Activated CD4-positive, alpha-beta T cell treated with anti-CD3 and anti-CD28 coated beads, Interleukin-2, amount 10 ng/mL, durations not matched to agents 7 days and 5 days (primary cell): Measurements from ENCODE around the gene NELL1. TPM values are rescaled to one million over a fixed set of nuclear protein-coding genes. Genes with fewer than 3 reads are reported as not detected.

Source experiments
- CTCF ChIA-PET: fragments of 350-600 bp; sonication (Branson Sonifier 250); formaldehyde crosslinking; loops from one replicate; lab custom pipeline; 2021; ENCODE audit warnings: antibody characterized with exemption; lab: Charles Lee
- POLR2A ChIA-PET: fragments of 350-600 bp; sonication (Branson Sonifier 250); formaldehyde crosslinking; loops from one replicate; lab custom pipeline; 2021; ENCODE audit warnings: antibody characterized with exemption; lab: Charles Lee
- DNase-seq: peaks from one replicate; pipeline ENCODE4 v3.0.0-alpha.2; 2020
- H3K27ac Mint-ChIP-seq: one replicate; pipeline ENCODE4 v1.8.0; 2021; ENCODE audit warnings: mild to moderate bottlenecking, moderate library complexity, mixed read lengths
- H3K27me3 Mint-ChIP-seq: one replicate; pipeline ENCODE4 v1.8.0; 2021; ENCODE audit warnings: mixed read lengths
- H3K36me3 Mint-ChIP-seq: one replicate; pipeline ENCODE4 v1.8.0; 2021; ENCODE audit warnings: low read depth, mixed read lengths
- H3K4me1 Mint-ChIP-seq: one replicate; pipeline ENCODE4 v1.8.0; 2021; ENCODE audit warnings: mixed read lengths
- H3K4me3 Mint-ChIP-seq: one replicate; pipeline ENCODE4 v1.8.0; 2021; ENCODE audit warnings: mild to moderate bottlenecking, moderate library complexity, mixed read lengths
- H3K9me3 Mint-ChIP-seq: one replicate; pipeline ENCODE4 v1.8.0; 2021; ENCODE audit warnings: mixed read lengths
- total RNA-seq, 2 experiments: library from RNA; stranded (reverse); gene quantifications; one replicate each; pipeline ENCODE4 v1.2.3, GENCODE V29; 2021

Gene NELL1
- total RNA-seq, 2 experiments from 2014 or later, result not detected

GRCh38 chr11:20671856-20672546 is 2.6 kb downstream of the NELL1 start:
- H3K27ac Mint-ChIP-seq, result no peak overlapping the region
- no peak for DNase-seq
- peaks cover 6% of the 10 kb centered on the region for H3K4me1 Mint-ChIP-seq
- peaks cover 50% of the 10 kb centered on the region for H3K27me3 Mint-ChIP-seq
- ChIA-PET CTCF (no interaction called here), POLR2A (no interaction called here)
- no peaks in the 10 kb centered on the region for H3K9me3 Mint-ChIP-seq
- H3K4me3 Mint-ChIP-seq, result no peak overlapping the region
- H3K36me3 Mint-ChIP-seq, result no peaks in the 10 kb centered on the region

- no peak for DNase-seq
- peaks cover 44% of the 10 kb centered on the region for H3K27me3 Mint-ChIP-seq
- no peaks in the 10 kb centered on the region for H3K9me3 Mint-ChIP-seq
- peaks cover 6% of the 10 kb centered on the region for H3K4me1 Mint-ChIP-seq
- H3K4me3 Mint-ChIP-seq, result no peak overlapping the region
- no peak overlapping the region for H3K27ac Mint-ChIP-seq
- POLR2A ChIA-PET, result no interaction called here
- CTCF ChIA-PET, result no interaction called here
- H3K36me3 Mint-ChIP-seq, result no peaks in the 10 kb centered on the region
These were observed 3.2 kb downstream of the NELL1 start for GRCh38 chr11:20672575-20672974.

DNA sequence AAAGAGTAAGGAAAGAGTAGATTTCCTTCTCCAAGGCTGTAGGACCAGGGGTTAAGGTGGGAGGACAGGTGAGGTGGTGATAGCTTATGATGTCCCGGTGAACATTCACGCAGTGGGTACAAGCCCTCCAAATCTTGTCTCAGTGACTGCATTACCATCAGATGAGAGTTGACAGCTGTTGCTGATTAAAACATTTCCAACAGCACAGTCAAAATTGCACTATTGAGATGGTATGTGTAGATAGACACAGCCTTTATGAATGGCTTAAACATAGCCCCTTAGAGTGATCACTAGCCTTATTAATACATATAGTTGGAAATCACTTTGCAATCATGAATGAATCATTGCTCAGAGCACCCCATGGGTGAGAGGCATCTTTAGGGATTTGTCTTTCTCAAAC is 7.3 kb downstream of the NELL1 start:
- Mint-ChIP-seq H3K36me3 (no peaks in the 10 kb centered on the region), H3K27ac (no peak overlapping the region), H3K4me3 (no peak overlapping the region), H3K4me1 (no peaks in the 10 kb centered on the region), H3K9me3 (no peaks in the 10 kb centered on the region), H3K27me3 (peaks cover 10% of the 10 kb centered on the region)
- CTCF ChIA-PET, result no interaction called here
- POLR2A ChIA-PET, result no interaction called here
- DNase-seq, result no peak

DNA sequence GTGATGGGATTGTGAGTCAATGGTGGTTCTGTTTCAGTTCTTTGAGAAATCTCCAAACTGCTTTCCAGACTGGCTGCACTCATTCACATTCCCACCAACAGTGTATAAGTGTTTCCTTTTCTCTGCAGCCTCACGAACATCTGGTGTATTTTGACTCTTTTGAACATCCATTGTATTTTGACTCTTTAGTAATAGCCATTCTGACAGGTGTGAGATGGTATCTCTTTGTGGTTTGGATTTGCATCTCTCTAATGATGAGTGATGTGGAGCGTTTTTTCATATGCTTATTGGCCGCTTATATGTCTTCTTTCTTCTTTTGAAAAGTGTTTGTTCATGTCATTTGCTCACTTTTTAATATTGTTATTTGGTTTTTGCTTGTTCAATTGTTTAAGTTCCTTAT is 19.4 kb downstream of the NELL1 start:
- H3K27ac Mint-ChIP-seq, result no peak overlapping the region
- no peak overlapping the region for H3K4me3 Mint-ChIP-seq
- DNase-seq, result no peak
- no peaks in the 10 kb centered on the region for H3K27me3 Mint-ChIP-seq
- CTCF ChIA-PET, result no interaction called here
- POLR2A ChIA-PET, result no interaction called here
- no peaks in the 10 kb centered on the region for H3K9me3 Mint-ChIP-seq
- no peaks in the 10 kb centered on the region for H3K4me1 Mint-ChIP-seq
- H3K36me3 Mint-ChIP-seq, result no peaks in the 10 kb centered on the region

- Mint-ChIP-seq H3K36me3 (no peaks in the 10 kb centered on the region), H3K4me3 (no peak overlapping the region), H3K27me3 (no peaks in the 10 kb centered on the region), H3K4me1 (no peaks in the 10 kb centered on the region), H3K9me3 (peaks cover 6% of the 10 kb centered on the region), H3K27ac (no peak overlapping the region)
- POLR2A ChIA-PET, result no interaction called here
- DNase-seq, result no peak
- CTCF ChIA-PET, result no interaction called here
These were observed 38.5 kb downstream of the NELL1 start for GRCh38 chr11:20707876-20708275.

- ChIA-PET POLR2A (no interaction called here), CTCF (no interaction called here)
- H3K36me3 Mint-ChIP-seq, result no peaks in the 10 kb centered on the region
These were observed 43.5 kb downstream of the NELL1 start for GRCh38 chr11:20712912-20713311.

GRCh38 chr11:20715464-20715863 is 46.1 kb downstream of the NELL1 start:
- no peak overlapping the region for H3K4me3 Mint-ChIP-seq
- peaks cover 2% of the 10 kb centered on the region for H3K9me3 Mint-ChIP-seq
- H3K27ac Mint-ChIP-seq, result no peak overlapping the region
- no peaks in the 10 kb centered on the region for H3K4me1 Mint-ChIP-seq
- no peaks in the 10 kb centered on the region for H3K36me3 Mint-ChIP-seq
- DNase-seq, result no peak
- H3K27me3 Mint-ChIP-seq, result no peaks in the 10 kb centered on the region
- ChIA-PET POLR2A (no interaction called here), CTCF (interaction anchor here (0.7 kb wide), 1 partner anchor 297 kb away, joined by 4 read pairs; no protein-coding TSS in a partner anchor)

More at GRCh38 chr11:20712912-20713311, 43.5 kb downstream of the NELL1 start:
- Mint-ChIP-seq H3K9me3 (peaks cover 4% of the 10 kb centered on the region), H3K27me3 (no peaks in the 10 kb centered on the region), H3K27ac (no peak overlapping the region), H3K4me1 (no peaks in the 10 kb centered on the region), H3K4me3 (no peak overlapping the region)
- no peak for DNase-seq

- POLR2A ChIA-PET, result no interaction called here
- no peak overlapping the region for H3K4me3 Mint-ChIP-seq
- no peaks in the 10 kb centered on the region for H3K4me1 Mint-ChIP-seq
- H3K9me3 Mint-ChIP-seq, result peaks cover 2% of the 10 kb centered on the region
- H3K36me3 Mint-ChIP-seq, result no peaks in the 10 kb centered on the region
- no peak overlapping the region for H3K27ac Mint-ChIP-seq
- no peaks in the 10 kb centered on the region for H3K27me3 Mint-ChIP-seq
- no peak for DNase-seq
- CTCF ChIA-PET, result no interaction called here
These were observed 46.5 kb downstream of the NELL1 start for GRCh38 chr11:20715931-20716330.

- ChIA-PET POLR2A (interaction anchor here (0.6 kb wide), 1 partner anchor 1077 kb away, joined by 7 read pairs; no protein-coding TSS in a partner anchor), CTCF (no interaction called here)
- Mint-ChIP-seq H3K27ac (no peak overlapping the region), H3K27me3 (no peaks in the 10 kb centered on the region), H3K36me3 (no peaks in the 10 kb centered on the region), H3K4me3 (no peak overlapping the region), H3K4me1 (no peaks in the 10 kb centered on the region), H3K9me3 (no peaks in the 10 kb centered on the region)
- no peak for DNase-seq
These were observed 50.4 kb downstream of the NELL1 start for GRCh38 chr11:20719821-20720220.

GRCh38 chr11:20723366-20723765 is 54.0 kb downstream of the NELL1 start:
- CTCF ChIA-PET, result no interaction called here
- no peaks in the 10 kb centered on the region for H3K27me3 Mint-ChIP-seq

DNA sequence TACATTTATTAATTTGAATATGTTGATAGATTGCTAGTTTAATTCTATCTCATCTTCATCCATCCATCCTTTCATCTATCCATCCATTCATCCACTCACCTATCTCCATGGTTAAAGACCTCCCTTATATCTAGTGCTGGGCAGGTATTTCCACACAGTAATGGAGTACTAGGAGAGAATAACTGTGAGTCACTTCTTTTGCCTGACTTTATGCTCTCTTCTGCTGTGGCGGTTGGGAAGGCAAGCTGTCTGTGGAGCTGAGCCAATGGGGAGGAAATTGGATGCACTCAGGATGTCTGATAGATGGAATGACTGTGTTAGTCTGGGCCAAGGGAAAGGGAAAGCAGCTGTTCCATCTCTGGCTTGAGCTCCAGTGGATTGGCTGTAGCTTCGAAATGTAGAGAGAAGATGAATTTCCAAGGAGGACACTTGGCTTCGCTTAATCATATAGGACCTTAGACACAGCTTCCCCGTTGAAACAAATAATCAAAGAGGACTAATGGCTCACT is 60.3 kb downstream of the NELL1 start:
- H3K9me3 Mint-ChIP-seq, result peaks cover 6% of the 10 kb centered on the region
- ChIA-PET POLR2A (no interaction called here), CTCF (no interaction called here)
- H3K36me3 Mint-ChIP-seq, result no peaks in the 10 kb centered on the region
- H3K4me3 Mint-ChIP-seq, result no peak overlapping the region
- H3K27ac Mint-ChIP-seq, result no peak overlapping the region
- H3K4me1 Mint-ChIP-seq, result no peaks in the 10 kb centered on the region
- H3K27me3 Mint-ChIP-seq, result no peaks in the 10 kb centered on the region
- no peak for DNase-seq

More at GRCh38 chr11:20723366-20723765, 54.0 kb downstream of the NELL1 start:
- Mint-ChIP-seq H3K4me3 (no peak overlapping the region), H3K36me3 (no peaks in the 10 kb centered on the region), H3K27ac (no peak overlapping the region), H3K9me3 (peaks cover 4% of the 10 kb centered on the region), H3K4me1 (no peaks in the 10 kb centered on the region)
- POLR2A ChIA-PET, result no interaction called here
- DNase-seq, result no peak

GRCh38 chr11:20731676-20732215 is 62.4 kb downstream of the NELL1 start:
- DNase-seq, result no peak
- Mint-ChIP-seq H3K27ac (no peak overlapping the region), H3K9me3 (peaks cover 2% of the 10 kb centered on the region), H3K4me1 (no peaks in the 10 kb centered on the region), H3K4me3 (no peak overlapping the region), H3K27me3 (no peaks in the 10 kb centered on the region), H3K36me3 (no peaks in the 10 kb centered on the region)
- ChIA-PET POLR2A (no interaction called here), CTCF (no interaction called here)

GRCh38 chr11:20739107-20739506 is 69.7 kb downstream of the NELL1 start:
- ChIA-PET CTCF (no interaction called here), POLR2A (no interaction called here)
- no peaks in the 10 kb centered on the region for H3K9me3 Mint-ChIP-seq
- H3K27me3 Mint-ChIP-seq, result no peaks in the 10 kb centered on the region
- H3K4me1 Mint-ChIP-seq, result no peaks in the 10 kb centered on the region
- no peak for DNase-seq
- no peak overlapping the region for H3K27ac Mint-ChIP-seq
- H3K36me3 Mint-ChIP-seq, result no peaks in the 10 kb centered on the region
- no peak overlapping the region for H3K4me3 Mint-ChIP-seq
